Measurements from ENCODE around the gene AUTS2.

AUTS2 gene

DNA sequence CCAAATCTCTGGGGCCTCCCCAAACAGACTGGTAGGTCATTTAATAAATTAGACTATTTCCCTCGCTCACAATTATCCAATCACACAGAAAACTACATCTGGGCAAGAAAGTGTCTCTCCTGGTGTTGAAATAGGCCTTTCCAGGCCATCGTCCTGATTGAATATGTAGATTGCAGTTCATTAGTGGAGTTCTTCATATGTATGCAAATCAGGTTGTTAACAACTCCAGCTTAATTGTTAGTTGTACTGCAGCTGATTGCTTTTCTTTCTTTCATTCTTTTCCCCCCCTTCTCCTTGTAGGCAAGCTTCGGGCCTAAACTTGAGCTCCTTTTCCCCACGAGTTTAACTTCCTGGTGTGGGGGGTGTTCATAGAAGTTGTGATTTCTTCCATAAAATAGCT, 1174.6 kb downstream of the AUTS2 start:
- no peak for DNase-seq (ENCODE audit: low read depth in 2 of 2)

DNA sequence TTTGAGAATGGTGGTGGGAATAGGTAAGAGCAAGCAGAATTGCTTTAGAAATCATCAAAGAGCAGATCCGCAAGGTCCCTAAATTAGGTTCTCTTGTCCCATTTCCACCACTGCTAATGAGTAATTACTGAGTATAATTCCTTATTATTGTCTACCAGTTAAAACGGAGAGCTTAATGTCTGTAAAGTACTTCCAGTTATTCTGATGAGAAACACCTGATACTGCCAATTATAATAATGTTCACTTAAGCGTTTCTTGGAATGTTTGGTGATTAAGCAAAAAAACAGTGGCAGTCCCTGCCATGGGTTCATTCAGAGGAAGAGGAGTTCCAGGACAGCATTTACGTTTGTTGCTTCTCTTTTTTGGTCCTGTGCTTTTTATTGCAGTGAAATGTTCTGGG, 1175.1 kb downstream of the AUTS2 start:
- DNase-seq (ENCODE audit: low read depth in 2 of 2) = no peak

DNA sequence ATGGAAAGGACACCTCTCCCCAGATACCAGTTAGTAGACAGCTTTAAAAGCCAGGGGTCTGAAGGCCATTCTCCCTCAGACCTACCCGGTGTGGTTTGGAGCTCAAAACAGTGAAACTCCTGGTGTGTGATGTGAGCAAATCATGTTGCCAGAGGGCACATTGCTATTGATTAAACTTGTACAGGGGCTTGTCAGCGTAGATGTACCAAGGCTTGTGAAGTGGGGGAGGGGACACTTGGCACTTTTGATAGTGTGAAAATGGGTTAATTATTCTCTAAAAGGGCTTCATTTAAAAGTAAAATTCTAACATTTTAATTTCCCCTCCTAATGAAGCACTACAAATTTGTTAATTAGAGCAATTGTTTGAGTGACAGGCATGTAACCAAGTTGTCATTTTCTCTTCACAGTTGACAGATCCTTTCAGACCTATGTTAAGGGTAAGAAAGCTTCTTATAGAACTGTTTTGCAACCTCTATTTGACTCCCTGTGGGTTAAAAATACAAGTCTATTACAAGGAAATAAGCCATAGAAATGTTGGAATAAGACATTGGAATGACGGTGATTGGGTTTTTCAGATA, 1176.8 kb downstream of the AUTS2 start:
- DNase-seq (ENCODE audit: low read depth in 2 of 2) = no peak

DNA sequence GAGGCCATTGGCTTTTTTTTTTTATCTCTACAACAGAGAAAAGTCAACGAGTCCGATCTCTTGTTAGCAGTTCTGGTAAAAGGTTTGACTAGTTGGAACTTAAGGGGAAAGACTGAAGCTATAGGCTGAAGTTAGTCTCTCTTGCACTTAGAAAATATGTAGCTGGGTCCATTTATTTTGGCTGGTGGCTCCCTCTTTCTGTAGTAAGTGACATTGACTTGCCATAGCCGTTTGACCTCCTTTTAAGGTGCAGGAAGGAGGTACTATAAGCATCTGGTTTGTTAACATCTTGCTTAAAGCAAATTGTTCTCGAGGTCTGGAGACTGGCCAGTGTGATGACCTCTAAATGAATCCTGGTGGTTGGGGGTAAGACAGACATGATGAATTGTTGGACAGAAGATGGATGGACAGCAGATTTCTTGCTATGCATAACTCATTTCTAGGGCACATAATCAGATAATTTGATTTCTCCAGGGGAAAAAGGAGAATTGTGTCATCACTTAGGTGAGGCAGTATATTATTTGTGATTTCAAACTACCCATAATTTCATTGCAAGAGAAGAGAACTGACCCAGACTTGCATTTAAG, 1177.4 kb downstream of the AUTS2 start:
- no peak for DNase-seq (ENCODE audit: low read depth in 2 of 2)

DNA sequence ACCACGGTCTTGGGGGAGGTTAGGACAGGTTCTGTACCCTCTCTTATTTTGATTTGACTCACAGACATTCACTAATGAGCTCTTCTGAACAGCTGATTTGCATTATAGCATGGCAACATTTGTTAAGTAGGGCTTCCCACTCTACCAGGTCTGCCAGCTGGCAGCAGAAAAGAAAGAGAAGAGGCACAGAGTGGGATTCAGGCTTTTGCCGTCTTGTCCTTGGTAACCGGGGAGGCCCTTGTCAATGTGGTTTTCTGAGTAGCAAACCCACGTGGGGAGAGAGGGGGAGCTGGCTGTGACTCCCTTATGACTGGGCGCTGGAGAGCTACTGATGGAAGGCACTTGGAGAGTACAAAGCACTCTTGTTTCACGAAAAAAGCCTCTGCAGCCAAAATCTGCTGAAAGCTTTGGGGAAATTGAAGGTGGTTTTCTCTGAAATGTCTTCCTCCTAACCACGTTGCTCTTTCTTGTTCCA, 1178.4 kb downstream of the AUTS2 start:
- no peak for DNase-seq (ENCODE audit: low read depth in 2 of 2)

DNA sequence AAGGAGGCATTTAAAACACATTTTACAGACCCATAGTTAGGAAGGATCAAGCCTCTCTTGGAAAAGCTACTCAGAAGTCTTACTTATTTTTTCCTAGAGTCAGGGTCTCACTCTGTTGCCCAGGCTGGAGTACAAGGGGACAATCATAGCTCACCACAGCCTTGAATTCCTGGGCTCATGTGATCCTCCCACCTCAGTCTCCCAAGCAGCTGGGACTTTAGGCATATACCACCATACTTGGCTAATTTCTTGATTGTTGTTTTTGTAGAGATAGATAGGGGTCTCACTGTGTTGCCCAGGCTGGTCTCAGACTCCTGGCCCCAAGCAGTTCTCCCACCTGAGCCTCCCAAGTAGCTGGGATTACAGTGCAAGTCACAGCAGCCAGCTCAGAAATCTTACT, 1179.0 kb downstream of the AUTS2 start:
- no peak for DNase-seq (ENCODE audit: low read depth in 2 of 2)

DNA sequence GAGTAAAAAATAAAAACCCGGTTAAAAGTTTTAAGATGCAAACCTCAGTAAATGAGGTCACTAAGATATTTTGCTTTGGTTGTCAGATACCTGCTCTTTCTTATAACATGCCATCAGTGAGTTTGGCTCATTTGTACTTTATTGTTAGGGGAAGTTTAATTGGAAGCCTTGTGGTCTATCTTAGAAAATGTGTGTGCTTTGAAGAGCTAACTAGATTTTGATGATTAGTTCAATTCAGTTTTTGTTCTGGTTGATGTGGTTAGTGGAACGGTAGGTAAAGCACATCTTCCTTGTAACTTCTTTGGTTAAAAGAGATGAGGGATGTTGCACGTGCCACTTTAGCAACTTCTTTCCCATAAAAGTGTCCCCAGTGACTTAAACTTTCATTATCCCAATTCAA, 1180.3 kb downstream of the AUTS2 start:
- no peak for DNase-seq (ENCODE audit: low read depth in 2 of 2)

DNA sequence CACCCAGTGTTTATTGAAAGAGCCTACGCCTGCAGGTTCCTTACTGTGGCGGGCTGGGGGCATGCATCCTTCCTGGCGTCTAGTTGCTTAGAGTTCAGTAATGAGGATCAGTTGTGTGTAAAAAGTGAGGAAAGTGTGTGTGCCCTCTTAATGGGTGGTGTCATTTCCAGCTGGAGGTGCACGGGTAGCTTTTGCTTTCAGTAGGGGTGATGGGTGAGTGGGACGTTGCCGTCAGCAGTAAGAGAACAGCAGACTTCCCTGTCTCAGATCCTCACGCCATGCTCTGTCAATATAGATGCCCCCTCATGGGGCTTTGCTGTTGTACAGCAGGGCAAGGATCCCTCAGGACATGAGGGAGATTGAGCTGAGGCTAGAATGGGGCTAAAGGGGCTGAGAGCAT, 1181.0 kb downstream of the AUTS2 start:
- DNase-seq (ENCODE audit: low read depth in 2 of 2) = no peak

DNA sequence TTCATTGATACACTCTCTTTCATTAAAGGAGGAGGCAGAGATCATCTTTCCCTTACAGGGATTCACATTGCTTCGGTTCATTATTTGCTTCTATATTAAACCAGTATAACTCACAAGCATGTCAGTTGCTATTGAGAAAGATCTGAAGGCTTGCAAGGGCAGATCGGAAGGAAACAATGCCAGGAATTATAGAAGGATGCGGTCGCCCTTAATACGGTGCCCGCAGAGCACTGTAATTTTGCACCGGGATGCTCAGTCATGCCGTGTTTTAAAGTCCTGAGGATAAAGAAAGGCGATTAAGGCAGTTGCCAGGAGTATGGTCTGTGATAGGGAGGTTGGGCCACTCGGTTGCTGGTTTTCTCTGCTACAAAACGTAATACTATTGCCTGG, 1183.6 kb downstream of the AUTS2 start:
- no peak for DNase-seq (ENCODE audit: low read depth in 2 of 2)

DNA sequence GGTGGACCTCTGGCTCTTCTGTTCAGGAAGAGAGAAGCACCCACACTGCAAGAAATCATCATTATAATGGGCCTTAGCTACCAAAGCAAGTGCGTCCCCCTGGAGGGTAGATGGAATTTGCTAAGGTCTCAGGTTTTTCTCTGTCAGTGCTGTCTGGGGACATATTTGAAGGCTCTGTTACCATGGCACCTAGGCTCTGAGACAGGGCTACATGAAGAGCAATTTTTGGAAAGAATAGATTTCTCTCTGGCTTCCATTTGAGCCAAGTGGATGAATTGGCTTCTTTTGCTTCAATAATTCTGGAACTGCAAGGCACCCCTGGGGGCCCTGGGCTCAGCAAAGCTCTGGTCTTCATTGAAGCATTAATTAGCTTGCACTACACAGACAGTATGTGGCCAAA, 1184.5 kb downstream of the AUTS2 start:
- DNase-seq (ENCODE audit: low read depth in 2 of 2) = no peak

DNA sequence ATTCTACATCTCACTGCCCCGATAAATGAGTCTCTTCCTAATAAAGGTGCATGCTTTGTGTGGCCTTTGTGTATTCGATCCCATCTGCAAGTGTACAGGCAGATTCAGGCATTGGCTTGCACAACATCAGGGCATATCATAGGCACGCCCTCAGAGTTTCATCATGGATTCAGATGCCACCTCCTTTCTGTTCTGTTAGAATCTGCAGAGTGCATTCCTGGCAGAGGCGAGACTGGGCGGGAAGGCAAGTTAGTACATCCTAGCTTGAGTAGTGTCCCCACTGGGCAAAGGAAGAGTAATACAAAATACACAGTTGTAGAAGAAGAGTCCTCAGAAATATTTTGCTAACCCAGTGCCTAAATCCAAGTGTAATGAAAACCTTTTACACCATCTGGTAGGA, 1187.2 kb downstream of the AUTS2 start:
- DNase-seq (ENCODE audit: low read depth in 2 of 2) = no peak

DNA sequence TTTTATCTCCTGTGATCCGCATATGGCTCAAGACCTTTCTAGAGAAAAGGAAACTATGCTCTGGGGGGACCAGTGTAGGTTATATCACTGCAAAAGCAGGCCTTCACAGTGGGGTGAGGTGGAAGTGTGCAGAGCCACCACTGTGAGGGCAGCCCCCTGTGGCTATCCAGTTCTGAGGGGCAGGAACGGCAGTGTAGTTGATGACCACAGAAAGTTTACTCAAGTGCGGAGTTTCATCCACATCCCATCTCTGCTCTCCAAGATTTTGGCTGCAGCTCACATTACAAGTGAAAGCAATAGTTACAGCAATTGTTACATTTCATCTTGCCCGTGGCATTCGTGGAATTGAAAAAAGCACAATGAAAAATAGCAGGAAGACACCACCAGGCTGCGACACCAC, 1187.8 kb downstream of the AUTS2 start:
- DNase-seq (ENCODE audit: low read depth in 2 of 2) = no peak

DNA sequence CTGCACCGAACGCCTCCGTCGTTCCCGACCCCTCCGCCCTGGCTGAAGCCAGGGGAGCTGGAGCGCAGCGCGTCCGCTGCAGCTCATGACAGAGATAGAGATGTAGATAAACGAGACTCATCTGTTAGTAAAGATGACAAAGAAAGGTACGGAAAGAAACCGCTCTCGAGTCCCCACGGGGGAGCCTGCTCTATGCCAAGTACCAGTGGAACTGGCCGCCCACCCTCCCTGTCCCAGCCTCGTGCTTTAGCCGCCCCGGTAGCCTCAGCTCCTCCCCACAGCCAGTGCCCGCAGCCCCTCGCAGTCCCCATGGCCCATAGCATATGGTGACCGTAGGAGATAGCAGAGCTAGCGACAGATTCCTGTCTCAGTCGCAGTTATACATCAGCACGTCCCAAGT, 1189.0 kb downstream of the AUTS2 start:
- no peak for DNase-seq (ENCODE audit: low read depth in 2 of 2)

DNA sequence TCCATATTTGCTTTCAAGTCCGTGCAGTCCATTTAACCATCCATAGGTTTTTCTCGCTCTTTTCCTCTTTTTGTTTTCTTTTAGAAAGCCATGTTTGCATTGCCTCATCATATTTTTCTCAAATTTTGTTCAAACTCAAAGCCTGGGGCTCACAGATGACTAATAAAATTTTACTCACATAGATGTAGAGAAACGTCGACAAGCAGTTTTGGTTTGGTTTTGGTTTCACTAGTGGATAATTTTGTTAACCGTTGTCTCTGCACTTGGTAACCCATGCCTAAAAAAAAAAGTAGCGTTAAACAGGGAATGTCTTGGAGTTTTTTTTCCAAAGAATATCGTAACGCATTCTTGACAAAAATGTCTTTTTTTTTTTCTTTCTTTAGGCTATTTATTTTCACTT, 1189.5 kb downstream of the AUTS2 start:
- no peak for DNase-seq (ENCODE audit: low read depth in 2 of 2)

DNA sequence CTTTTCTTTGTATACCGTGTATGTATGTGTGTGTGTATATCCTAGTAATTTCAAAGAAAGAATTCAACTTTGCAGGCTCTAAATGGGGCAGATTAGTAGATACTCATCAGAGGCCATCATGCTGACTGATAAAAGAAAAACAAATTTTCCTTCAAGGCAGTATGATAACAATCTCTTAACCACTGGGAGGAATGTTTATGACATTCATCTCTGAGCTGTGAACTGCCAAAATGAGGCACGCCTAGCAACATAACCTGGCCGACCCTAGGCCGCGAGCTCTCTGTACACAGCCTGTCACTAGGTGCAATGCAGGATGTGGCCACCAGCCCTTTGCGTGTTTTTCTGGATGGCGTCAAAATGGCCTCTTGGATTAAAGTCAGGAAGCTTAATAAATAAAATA, 1190.0 kb downstream of the AUTS2 start:
- no peak for DNase-seq (ENCODE audit: low read depth in 2 of 2)

DNA sequence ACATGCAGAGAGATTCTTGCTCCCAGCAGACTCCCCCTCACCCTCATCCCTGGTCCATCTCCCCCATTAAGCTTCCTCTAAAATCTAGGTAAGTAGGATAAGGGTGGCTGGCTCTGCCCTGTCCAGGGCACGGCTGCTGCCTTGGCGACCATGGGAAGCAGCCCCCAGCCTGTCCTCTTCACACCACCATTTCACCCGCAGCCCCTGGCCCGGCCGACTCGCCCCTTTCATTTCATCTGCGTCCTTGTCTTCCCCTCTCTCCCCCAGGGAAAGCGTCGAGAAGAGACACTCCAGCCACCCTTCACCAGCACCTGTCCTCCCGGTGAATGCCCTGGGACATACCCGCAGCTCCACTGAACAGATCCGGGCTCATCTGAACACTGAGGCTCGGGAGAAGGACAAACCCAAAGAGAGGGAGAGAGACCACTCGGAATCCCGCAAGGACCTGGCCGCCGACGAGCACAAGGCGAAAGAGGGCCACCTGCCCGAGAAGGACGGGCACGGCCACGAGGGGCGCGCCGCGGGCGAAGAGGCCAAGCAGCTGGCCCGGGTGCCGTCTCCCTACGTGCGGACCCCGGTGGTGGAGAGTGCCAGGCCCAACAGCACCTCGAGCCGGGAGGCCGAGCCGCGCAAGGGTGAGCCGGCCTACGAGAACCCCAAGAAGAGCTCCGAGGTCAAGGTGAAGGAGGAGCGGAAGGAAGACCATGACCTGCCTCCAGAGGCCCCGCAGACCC, 1191.4 kb downstream of the AUTS2 start:
- DNase-seq (ENCODE audit: low read depth in 2 of 2) = no peak

DNA sequence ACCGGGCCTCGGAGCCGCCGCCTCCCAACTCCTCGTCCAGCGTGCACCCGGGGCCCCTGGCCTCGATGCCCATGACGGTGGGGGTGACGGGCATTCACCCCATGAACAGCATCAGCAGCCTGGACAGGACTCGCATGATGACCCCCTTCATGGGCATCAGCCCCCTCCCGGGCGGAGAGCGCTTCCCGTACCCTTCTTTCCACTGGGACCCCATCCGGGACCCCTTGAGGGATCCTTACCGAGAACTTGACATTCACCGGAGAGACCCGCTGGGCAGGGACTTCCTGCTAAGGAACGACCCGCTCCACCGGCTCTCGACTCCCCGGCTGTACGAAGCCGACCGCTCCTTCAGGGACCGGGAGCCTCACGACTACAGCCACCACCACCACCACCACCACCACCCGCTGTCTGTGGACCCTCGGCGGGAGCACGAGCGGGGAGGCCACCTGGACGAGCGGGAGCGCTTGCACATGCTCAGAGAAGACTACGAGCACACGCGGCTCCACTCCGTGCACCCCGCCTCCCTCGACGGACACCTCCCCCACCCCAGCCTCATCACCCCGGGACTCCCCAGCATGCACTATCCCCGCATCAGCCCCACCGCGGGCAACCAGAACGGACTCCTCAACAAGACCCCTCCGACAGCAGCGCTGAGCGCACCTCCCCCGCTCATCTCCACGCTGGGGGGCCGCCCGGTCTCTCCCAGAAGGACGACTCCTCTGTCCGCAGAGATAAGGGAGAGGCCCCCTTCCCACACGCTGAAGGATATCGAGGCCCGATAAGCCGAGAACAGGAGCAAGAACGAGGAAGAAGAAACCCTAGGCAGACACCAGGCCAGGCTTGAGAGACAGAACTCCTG, 1192.2 kb downstream of the AUTS2 start:
- no peak for DNase-seq (ENCODE audit: low read depth in 2 of 2)

DNA sequence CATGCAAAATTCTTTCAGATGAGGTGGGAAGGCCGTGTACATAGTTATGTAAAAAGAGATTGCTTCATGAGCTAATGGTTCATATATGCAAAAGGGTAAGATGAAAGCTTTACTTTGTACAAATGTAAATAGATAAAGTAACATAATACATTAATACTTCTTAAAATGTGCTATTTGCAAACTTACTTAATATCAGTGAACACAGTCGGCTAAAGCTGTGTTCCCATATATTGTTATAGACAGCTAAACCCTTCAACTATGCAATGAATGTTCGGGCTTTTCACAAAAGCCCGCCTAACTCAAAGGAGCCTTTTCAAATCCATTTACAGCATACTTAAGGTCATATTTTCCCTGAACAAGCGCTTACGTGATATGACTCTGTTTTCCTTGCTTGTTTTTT, 1193.1 kb downstream of the AUTS2 start:
- DNase-seq (ENCODE audit: low read depth in 2 of 2) = no peak

DNA sequence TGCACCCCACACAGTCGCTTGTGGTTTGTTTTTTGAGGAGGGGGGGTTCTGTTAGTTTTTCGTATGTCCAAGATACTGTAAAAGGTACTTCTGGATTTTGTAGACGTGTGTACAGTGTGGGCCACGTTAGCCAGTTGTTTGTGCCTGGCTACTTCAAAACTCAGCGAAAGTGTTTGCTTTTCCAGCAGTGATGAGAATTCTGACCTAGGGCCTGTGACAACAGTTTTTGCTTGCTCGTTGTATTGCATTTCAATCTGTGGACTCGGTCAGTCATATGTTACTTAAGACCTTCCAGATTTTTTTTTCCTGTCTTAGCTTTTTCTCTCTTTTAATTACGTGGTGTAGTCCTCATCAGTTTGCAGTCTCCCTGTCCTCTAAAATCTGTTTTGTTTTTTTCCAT, 1194.8 kb downstream of the AUTS2 start:
- DNase-seq (ENCODE audit: low read depth in 2 of 2) = no peak

DNA sequence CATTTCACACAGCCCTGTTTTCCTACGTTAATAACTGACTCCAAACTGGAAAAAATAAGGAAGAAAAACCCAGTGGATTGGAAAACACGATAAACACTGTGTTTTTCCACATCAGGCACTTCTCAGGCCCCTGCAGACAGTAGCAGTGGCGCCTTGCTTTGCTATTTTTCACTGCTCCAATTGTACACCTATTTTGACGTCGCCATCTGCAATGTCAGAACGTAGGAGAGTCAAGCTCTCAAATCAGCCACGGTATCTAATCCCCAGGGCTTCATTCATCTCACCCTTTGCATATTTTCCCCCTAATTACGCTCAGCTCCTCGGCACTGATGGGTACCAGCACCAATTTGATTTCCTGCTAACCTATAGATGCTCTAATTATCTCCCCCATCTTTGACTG, 1195.5 kb downstream of the AUTS2 start:
- no peak for DNase-seq (ENCODE audit: low read depth in 2 of 2)

DNA sequence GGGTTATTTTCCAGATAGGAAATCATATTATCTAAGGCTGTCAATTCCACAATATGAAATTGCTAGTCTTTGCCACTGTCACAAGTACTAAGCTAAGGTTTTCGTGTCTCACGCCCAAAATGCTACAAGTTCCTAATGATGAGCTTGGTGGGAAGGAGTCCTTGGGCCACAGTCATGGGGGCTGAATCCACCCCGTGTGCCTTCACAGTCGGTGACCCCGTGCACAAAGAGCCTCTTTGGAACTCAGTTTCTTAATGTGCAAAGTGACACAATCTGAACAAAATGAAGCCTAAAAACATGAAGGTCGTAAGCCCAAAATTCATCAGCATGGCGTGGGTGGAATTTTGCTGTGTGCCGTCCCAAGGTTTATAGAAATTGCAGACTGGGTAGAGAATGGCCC, 1196.7 kb downstream of the AUTS2 start:
- DNase-seq (ENCODE audit: low read depth in 2 of 2) = no peak

DNA sequence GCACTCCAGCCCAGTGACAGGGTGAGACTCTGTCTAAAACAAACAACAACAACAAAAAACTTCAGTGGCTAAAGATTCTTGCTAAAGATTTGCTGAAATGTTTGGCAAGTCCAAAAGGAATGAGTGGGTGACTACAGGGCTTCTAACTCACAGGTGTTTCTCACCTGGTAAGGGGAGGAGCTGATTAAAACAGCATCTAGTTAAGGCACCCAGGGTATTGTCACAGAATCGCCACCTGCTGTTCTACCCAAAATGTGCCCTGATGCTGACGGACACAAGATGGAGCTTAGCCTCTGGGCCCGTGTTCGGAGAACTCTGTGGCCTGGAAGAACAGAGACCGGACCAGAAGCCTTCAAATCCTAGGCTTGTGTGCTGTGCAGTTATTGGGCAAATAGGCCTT, 1197.7 kb downstream of the AUTS2 start:
- DNase-seq (ENCODE audit: low read depth in 2 of 2) = no peak

DNA sequence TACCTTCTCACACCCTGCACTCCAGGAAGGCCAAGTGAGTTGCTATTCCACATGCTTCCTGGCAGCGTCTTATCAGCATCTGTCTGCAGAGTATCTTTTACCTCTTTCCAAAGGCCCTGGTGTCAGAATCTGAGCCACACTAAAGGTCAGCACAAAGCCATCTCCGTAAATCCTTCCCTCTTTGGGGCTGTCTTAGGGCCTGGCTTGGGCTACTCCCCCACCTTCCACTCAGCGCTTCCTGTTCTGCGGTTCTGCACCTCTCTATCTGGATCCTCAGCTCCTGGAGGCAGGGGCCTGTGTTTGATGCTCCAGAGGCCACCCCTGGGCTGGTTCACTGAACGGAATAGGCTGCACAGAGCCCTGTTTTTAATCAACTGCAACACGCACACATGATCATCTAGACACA, 1198.8 kb downstream of the AUTS2 start:
- DNase-seq (ENCODE audit: low read depth in 2 of 2) = no peak

All from activated CD8-positive, alpha-beta memory T cell treated with anti-CD3 and anti-CD28 coated beads for 4 hours (primary cell).